Islet precursor cell (in vitro differentiated cells): Measurements from ENCODE around the gene PPM1A.
A peak's percentile ranks its signal among the peaks of the same experiment; 100 is the strongest.

Source experiments
- DNase-seq: peaks from one replicate; pipeline ENCODE4 v3.0.0-alpha.2; 2018

The PPM1A gene

DNA sequence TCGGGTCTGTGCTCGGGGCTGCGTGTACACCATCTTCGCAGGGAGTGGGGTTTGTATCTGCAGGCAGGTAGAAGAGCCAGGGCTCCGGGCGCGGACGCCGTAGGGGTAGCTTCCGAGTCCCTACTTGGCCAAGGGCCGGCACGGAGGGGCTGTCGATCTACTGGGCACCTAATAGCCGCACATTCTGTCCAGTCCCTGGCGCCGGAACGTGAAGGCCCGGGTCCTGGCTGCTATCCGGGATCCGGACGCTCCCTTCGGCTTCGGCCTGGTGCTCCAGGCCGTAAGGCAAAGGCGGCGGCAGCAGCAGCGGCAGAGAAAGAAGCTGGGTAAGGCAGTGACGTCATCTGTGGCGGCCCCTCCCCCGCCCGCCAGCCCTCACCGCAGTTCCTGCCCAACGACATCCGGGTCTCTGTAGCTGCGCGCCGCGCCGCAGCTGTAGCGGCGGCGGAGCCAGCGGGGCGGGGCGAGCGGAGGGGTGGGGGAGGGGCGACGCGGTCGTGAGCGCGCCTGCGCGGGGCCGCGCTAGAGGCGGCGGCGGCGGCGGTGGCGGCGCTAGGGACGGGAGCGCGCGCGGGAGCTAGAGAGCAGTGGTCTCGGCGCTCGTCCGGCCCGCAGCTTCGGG is at the start of gene PPM1A:
Gene PPM1A, plus strand, starts transcription at position 525 of the 622 bp plus-strand sequence. CDS start 33,483 bp downstream, outside the sequence.
- peak; percentile 98 for DNase-seq

DNA sequence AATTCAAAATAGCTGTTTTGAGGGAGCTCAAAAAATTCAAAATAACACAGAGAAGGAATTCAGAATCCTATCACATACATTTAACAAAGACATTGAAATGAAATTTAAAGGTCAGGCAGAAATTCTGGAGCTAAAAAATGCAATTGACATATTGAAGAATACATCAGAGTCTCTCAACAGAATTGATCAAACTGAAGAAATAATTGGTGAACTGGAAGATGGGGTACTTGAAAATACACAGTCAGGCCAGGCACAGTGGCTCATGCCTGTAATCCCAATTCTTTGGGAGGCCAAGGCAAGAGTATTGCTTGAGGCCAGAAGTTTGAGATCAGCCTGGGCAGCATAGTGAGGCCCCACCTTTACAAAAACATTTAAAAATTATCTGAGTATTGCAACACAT is 49.7 kb upstream of the PPM1A start:
- no peak for DNase-seq

DNA sequence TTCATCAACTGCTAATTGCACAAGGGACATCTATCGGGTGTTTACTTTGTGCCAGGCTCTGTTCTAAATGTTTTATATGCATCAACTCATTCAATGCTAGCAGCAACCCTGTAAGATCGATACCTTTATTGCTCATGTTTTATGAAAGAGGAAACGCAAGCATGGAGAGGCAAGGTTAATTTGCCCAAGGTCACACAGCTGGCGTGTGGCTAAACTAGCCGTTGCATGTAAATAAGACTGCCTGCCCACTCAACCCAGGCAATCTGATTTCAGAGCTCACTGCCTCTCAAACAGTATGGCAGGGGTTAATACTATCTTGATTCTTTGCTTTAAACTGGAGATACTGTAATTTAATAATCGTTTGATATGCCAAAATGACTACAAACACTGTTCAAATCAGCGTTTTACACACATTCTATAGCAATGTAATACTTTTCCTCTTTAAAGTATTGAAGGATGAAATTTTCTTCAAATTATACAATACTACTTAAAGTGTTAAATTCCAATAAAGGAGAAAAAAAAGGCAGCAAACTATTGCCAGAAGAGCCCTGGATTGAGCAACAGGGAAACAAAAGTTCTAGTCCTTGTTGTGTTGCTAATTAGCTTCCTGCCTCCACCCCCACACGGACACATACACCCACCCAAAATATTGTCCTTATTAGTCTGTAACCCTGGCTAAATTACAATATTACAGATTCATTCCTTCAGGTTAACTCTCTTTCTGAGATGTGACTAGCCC is 44.7 kb upstream of the PPM1A start:
- DNase-seq: no peak

DNA sequence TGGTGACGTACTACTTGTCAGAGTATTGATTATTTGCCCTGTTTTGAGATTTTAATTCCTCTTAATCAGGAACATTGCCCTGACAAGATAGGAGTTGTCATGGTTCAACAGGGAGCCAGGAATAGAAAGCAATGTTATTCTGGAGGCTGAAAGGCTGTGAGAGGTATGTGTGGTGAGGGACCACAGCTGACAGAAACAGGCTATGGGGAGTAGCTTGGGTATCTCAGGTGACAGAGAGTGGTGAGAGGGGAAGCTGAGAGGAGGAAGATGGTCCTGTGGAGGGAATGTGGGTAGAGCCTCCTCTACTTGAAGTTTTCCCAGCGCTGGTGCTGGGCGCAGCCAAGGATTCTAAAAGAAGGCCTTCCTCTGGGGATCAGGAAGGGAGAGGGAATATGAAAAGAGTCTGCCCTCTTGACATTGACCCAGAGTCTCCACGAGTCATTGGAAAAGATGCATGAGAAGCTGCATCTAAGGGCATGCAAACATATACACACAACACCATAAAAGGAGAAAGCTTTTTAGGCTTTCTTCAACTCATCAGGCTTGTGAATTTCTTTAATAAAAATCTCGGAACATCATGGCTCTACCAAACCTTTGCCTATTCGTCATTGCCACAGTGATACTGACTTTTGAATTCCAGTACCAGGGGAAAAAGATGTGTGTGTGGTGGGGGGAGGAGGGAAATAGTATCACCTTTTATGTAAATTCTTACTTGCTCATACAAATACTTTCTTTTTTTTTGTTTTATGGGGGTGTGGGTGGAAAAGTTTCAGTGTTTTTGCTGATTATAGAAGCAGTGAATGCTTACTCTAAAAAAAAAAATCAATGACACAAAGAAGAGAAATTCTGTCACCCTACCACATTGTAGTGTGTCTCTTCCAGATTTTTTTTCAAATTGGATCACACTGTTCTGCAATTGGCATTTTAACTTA is 43.9 kb upstream of the PPM1A start:
- DNase-seq: no peak

DNA sequence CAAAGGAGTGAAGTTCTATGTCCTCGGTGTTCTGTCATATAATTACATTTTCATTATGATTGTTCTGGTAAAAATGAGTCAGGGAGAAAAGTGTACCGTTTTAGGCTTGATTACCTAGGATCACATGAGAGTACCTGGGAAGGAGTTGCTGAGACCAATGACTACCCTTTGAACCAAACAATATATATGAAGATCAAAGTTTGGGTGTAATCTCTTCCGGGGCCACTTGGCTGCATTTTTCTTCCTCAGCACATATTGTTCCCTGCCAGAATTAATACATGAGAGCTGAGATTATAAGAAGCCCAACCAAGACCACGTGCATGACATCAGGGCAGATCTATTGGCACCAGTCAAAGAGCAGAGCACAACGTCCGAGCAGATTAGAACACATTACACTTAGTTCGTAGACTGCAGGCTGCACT is 42.8 kb upstream of the PPM1A start:
- DNase-seq: no peak

DNA sequence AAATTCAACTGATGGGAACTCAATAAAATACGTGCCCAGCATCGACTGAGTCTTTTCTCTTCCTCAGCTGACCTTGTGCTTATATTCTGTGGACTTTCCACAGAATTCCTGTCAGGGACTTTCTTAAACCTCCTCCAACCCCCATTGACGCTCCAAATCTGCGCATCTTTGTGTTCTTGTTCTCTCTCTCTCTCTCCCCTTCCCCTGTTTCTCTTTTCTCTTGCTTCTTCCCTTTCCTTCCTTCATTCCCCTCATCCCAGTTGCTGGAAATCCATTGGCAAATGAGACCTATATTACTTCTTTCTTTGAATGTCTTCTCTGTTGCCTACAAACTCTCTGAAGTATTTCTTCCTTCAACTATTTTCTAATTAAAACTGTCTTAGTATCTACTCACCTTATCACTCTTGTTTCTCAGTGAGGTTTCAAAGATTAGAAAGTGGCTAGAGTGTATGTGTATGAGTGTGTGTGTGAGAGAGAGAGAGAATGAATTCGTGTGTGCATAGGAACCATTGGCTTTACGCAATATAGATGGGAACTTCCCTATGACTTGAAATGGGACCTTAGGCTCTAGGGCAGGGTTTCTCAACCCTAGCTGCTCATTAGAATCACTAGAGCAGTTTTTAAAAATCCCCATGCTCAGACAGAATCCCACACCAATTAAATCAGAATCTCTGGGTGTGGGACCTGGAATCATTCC is 42.0 kb upstream of the PPM1A start:
- no peak for DNase-seq

DNA sequence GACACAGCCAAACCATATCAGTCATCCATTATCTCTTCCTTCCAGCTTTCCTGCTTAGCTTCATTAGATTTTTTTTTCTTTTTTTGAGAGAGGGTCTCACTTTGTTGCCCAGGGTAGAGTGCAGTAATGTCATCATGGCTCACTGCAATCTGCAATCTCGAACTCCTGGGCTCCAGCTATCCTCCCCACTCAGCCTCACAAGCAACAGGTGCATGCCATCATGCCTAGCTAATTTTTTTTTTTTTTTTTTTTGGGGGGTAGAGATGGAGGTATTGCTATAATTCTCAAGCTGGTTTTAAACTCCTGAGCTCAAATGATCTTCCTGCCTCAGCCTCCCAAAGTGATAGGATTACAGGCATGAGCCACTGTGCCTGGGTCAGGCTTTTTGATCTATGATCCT is 38.3 kb upstream of the PPM1A start:
- DNase-seq: no peak

DNA sequence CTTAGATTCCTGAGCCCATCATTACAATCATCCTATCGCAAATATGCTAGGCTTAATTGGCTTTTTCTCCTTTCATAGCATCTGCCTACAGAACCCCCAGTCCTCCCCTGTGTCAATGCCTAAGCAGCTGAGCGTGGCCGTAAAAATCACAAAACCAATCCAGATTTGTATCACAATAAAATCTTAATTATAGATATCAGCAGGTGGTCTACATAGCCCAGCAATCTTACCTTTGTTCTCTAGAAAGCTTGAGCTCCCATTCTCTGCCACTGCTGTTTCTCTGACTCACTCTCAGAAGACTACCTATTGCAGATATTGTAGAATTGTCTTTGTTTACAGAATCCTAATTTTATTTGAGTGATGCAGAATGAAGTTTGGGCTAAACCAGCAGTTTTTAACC is 37.9 kb upstream of the PPM1A start:
- no peak for DNase-seq

DNA sequence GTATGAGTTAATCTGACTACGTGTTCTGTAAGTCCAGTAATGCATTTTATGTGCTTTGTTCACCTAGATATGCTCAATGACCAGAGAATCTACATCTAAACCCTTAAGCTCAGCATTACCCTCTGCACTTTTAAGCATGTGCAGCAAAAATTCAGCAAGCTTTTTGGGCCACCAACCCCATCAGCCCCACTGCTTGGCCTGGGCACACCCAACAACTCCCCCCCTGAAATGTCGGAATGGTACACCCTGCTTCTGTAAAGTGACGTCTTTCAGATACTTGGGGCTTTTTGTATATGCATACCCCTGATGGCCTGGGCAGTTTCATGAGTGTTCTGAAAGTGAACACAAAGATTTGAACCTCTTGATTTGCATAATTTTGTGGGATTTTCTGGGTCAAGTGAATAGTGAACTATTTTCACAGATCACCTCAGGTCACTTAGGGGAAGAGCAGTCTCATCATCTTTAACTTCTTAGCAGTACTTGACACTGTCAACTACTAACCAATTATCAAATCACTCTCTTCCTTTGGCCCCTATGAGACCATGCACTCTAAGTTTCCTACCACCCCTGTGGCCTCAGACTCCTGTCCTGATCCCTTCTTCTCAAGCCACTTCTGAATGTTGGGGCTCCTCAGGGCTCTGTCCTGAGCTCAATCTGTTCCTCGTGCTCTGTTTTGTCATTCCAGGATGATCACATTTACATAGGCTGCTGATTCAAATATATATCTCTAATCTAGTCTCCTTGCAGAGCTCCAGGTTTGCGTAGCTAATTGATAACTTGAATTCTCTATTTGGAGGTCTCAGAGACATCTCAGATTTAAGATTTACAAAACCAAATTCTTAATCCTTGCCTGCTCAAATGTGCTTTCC is 36.3 kb upstream of the PPM1A start:
- no peak for DNase-seq

DNA sequence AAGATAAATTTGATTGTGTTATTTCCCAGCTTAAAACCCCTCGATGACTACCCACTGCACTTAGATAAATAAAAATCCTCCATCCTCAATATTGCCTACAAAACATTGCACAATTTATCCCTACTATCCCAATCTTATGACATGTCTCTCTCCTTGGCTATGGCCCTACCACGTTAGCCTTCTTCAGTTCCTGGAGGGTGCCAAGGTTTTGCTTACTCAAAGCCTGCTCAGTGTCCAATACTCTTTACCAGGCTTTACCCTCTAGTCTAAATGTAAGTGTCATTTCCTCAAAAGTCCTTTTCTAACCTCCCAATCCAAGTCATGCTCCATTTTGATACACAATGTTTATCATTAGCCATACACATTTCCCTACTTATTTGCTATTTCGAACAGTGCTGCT is 35.0 kb upstream of the PPM1A start:
- DNase-seq: no peak

DNA sequence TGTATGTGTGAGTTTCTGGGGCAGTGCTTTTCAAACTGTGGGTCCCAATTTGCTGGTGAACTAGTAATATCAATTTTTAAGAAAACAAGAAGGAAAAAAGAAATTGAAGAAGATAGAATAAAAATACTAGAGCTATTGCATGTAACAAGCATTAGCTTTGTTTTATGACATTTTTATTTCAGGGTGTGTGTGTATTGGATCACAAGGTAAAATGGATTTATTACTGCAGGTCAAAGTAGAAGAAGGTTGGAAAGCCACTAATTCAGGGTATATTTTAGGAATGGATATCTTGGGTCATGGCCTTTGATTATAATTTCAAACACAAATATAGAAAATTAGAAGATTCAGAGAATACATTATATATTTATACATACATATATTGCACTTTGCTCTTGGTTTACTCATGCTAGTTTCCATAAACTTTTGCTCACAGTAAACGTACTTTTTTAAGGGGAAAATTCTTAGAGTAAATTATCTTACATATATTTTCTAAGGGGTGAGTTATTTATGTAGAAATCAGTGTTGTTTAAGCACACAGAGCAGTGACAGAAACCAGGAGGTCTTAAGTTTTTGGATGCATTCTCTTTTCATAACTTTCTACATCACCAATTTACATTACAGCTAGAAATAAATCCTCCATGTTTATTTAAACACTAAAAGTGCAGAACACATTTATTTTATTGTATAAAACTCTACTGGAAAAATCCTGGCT is 34.5 kb upstream of the PPM1A start:
- DNase-seq: no peak

DNA sequence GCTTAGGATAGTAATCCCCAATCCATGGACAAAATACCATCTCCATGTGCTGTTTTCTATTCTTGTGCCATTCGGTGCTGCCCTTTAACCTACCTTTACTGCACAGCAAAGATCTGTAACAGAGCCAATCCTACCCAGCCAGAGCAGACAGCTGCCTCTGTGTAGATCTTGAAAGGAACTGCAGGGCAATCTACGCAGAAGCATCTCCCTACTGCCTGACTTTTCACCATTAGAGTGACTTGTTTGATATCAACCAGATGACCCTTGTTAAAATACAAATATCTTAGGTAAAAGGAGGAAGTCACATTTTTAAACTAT is 33.9 kb upstream of the PPM1A start:
- DNase-seq: no peak

DNA sequence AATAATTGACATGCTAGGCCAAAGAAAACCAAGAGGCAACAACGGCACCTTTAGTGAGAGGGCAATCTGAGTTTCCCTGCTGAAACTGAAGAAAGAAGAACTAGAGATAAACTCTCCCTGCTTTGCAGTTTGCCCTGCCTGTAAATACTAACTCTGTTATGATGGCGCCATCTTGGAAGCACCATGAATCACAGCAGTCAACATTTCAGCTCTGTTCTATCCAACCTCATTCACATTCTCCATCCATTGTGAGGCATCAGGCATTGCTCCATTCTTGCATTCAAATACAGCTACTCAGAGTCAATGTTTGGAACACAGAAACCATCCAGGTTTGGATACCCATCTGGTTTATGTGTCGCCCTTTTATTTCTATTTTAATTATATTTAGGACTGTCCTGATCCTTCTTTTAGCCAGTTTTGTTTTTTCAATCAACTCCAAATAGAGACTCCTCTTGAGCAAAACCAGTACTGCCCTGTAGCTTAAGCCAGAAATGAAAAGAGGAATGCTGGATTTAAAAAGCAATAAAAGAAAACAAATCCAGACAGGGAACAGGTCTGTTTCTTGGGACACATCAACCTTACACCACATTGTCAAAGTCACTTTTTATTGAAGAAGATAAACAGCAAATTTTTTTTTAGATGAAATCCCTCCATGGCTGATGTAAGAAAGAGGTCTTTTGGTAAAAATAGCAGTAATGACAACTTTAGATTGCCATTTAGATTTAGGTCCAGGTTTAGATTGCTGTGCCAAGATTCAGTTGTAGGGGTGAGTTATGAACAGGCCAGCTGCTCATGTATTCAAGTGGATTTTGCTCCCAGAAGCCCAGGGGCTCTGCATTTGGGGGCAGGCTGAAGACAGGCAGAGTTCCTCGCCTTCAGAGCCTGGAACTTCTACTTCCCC is 33.3 kb upstream of the PPM1A start:
- DNase-seq: no peak

DNA sequence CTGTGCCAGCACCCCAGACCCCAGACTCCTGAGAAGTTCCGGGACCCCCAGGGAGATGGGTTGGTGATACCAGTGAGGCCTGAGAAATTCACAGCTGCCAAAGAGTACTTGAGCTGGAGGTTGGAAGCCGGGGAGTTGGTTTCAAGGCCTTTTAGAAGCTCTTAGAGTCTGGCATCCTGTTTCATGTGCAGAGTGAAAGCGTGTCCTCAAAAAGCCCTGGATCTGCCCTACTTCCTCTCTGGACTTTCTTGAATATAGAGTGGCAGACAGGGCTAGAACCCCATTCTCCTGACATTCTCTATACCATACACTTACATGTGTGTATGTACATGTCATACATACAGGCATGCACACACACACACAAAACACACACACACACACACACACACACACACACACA is 31.3 kb upstream of the PPM1A start:
- no peak for DNase-seq

DNA sequence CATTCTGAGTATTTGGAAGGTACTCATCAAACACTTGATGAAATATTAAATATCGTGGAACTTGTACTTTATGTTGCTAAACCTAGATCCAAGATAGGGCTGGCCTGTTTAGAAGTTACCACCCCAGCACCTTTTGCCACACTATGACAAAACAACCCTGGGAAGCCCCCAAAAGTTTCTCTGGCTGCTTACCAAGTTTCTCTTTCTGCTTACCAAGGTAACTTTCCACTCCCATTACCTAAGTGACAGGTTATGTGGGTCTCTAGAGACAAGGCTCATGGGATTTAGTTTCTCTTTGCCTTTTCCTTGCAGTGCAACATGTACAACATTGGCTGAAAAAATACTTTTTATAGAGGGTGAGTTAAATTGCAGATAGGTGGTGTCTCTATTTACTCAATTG is 28.9 kb upstream of the PPM1A start:
- no peak for DNase-seq

DNA sequence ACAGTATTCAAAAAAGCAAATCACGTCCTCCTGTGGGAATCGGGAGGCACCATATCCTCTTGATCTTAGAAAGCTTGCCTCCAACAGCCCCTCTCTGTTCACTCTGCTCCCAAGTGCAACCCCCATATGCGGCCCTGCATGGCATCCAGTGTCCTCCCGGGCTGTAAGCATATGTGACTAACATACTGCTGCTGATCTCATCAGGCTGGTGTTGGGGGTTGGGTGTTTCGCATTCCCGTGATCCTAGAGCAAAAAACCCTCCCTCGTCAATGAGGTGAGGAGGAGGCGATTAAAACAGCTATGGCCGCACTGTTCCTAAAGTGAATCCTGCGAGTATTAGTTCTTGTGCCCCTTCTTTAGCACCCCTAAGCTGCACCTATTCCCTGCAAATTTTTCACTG is 28.1 kb upstream of the PPM1A start:
- DNase-seq: no peak

DNA sequence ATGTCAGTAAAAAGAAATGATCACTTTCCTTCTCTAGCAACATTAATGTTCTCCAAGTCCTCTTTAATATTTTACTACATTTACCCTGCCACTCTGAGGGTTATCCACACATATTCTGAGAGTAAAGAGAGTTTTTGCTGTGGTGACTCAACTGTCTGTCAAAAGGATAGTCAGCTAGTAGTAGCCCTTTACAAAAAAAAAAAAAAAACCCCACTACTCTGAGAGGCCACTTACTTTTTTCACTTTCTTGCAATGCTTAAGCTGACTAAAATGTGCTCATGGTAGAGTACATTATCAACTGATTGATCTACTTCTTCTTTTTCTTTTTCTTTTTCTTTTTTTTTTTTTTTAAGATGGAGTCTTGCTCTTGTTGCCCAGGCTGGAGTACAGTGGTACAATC is 27.6 kb upstream of the PPM1A start:
- DNase-seq: no peak

DNA sequence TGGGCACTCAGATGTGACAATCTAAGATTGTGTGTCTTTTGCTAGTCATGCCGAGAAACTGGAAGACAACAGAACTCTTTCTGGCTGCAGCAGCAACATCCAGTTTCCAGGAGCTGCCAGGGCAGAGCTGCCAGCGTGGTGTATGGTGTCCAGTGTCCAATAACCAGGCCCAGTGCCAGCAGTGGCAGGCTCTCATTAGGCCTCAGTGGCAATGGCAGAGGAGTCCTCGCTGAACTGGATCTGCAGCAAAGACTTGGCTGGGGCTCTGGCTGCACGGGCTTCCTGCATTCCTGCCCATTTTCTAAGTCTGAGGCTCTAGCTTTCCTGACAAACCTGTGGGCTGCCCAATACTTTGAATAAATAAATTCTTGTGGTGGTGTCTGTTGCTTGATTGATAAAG is 26.2 kb upstream of the PPM1A start:
- DNase-seq: no peak

DNA sequence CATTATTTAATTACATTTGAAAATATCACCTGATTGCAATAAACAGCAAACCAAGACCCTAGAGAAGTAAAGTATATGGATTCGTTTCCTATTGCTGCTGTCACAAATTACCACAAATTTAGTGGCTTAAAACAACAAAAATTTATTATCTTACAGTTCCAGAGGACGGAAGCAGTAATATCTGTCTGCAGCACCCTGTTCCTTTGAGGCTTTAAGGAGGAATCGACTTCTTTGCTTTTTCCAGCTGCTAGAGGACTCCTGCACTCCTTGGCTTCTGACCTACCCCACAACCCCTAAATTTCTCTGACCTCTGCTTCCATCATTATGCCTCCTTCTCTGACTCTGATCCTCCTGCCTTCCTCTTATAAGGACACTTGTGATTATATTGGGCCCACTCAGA is 23.8 kb upstream of the PPM1A start:
- no peak for DNase-seq

DNA sequence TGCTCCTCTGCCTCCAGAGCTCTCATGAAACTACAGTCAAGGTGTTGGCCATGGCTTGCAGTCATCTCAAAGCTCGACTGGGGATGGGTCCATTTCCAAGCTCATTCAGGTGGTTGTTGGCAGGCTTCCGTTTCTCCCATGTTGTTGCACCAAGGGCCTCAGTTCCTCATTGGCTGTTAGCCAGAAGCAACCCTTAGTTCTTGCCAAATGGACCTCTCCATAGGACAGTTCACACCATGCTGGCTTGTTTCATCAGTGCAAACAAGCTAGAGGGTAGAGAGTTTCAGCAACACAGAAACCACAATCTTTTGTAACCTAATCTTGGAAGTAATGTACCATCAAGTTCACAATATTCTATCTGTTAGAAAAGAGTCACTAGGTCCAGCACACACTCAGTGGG is 22.7 kb upstream of the PPM1A start:
- DNase-seq: no peak

DNA sequence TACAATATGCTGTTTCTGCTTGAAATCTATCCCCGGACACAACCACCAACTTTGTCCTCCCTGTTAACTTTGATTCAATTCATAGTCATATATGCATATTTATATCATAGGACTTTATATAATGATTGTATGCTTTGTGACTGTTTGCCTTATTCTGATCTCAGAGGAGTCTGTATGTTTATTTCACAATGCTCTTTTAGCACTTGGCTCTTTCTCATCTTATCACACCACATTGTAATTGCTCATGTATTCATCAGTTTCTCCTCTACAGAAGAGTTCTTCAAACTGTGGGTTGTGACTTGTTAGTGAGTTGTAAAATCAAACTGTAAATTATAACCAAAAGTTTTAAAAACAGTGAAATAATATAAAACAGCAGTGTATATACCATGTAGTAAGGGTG is 21.7 kb upstream of the PPM1A start:
- no peak for DNase-seq
